Glutamatergic neuron (in vitro differentiated cells): ENCODE results near the gene FKRP. TPM values are rescaled to one million over a fixed set of nuclear protein-coding genes. Genes with fewer than 3 reads are reported as not detected.

Experiments
- DNase-seq: peaks from one replicate; pipeline ENCODE4 v3.0.0; 2022
- H3K27ac Mint-ChIP-seq: one replicate; pipeline ENCODE4 v1.8.0; 2020; ENCODE audit warnings: mild to moderate bottlenecking, mixed read lengths, inconsistent platforms; ENCODE audit not compliant: unreplicated experiment
- H3K27me3 Mint-ChIP-seq: one replicate; pipeline ENCODE4 v1.8.0; 2020; ENCODE audit warnings: mild to moderate bottlenecking, moderate library complexity, mixed read lengths, inconsistent platforms; ENCODE audit not compliant: unreplicated experiment
- H3K36me3 Mint-ChIP-seq: one replicate; pipeline ENCODE4 v1.8.0; 2020; ENCODE audit warnings: mild to moderate bottlenecking, mixed read lengths, inconsistent platforms; ENCODE audit not compliant: unreplicated experiment
- H3K4me1 Mint-ChIP-seq: one replicate; pipeline ENCODE4 v1.8.0; 2020; ENCODE audit warnings: mild to moderate bottlenecking, low read depth, mixed read lengths, inconsistent platforms; ENCODE audit not compliant: unreplicated experiment
- H3K4me3 Mint-ChIP-seq: one replicate; pipeline ENCODE4 v1.8.0; 2020; ENCODE audit warnings: mild to moderate bottlenecking, mixed read lengths, inconsistent platforms; ENCODE audit not compliant: unreplicated experiment
- H3K9me3 Mint-ChIP-seq: one replicate; pipeline ENCODE4 v1.8.0; 2020; ENCODE audit warnings: mild to moderate bottlenecking, moderate library complexity, mixed read lengths, inconsistent platforms; ENCODE audit not compliant: unreplicated experiment
- total RNA-seq: library from RNA; stranded (reverse); fragmentation: NEBNext Ultra II Directional; extraction: Animal tissue kit (Norgen Biotek cat#: 25700); gene quantifications from one replicate; pipeline ENCODE4 v1.2.1, GENCODE V29; 2021; ENCODE audit not compliant: unreplicated experiment
- TF ChIP-seq, protein P1 (sequence below): fragments of 200-600 bp; sonication (generic); IDR thresholded peaks from one replicate; pipeline ENCODE4 v1.5.0; 2021; ENCODE audit not compliant: partially characterized antibody, unreplicated experiment

The FKRP gene
- total RNA-seq, 1 donor from 2014 or later: 46.6 TPM

DNA sequence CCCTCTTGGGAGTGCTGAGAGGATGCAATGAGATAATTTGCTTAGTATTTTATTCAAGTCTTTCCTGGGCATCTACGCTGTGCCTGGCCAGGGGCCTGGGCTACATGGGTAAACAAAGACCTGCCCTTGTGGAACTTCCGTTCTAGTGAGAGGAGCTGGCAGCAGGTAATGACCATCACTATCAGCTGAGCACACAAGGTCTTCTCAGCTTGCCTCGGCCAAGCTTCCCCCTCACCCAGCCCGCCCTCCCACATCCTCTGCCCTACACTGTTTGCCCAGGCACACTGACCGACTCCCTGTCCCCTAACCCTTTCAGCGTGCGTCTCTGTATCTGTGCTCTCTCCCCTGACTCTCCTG is 8.6 kb upstream of the FKRP start:
- no peak overlapping the region for H3K27ac Mint-ChIP-seq
- no peak overlapping the region for H3K4me3 Mint-ChIP-seq
- no peaks in the 10 kb centered on the region for H3K9me3 Mint-ChIP-seq
- no peaks in the 10 kb centered on the region for H3K36me3 Mint-ChIP-seq
- H3K4me1 Mint-ChIP-seq: peaks cover 18% of the 10 kb centered on the region
- TF ChIP-seq, protein P1, sequence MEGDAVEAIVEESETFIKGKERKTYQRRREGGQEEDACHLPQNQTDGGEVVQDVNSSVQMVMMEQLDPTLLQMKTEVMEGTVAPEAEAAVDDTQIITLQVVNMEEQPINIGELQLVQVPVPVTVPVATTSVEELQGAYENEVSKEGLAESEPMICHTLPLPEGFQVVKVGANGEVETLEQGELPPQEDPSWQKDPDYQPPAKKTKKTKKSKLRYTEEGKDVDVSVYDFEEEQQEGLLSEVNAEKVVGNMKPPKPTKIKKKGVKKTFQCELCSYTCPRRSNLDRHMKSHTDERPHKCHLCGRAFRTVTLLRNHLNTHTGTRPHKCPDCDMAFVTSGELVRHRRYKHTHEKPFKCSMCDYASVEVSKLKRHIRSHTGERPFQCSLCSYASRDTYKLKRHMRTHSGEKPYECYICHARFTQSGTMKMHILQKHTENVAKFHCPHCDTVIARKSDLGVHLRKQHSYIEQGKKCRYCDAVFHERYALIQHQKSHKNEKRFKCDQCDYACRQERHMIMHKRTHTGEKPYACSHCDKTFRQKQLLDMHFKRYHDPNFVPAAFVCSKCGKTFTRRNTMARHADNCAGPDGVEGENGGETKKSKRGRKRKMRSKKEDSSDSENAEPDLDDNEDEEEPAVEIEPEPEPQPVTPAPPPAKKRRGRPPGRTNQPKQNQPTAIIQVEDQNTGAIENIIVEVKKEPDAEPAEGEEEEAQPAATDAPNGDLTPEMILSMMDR: no peak
- no peak for DNase-seq
- H3K27me3 Mint-ChIP-seq: peaks cover 2% of the 10 kb centered on the region

GRCh38 chr19:46737761-46738171 is 8.1 kb upstream of the FKRP start:
- H3K4me3 Mint-ChIP-seq: no peak overlapping the region
- H3K36me3 Mint-ChIP-seq: no peaks in the 10 kb centered on the region
- H3K27ac Mint-ChIP-seq: peak overlapping the region; percentile 59

DNA sequence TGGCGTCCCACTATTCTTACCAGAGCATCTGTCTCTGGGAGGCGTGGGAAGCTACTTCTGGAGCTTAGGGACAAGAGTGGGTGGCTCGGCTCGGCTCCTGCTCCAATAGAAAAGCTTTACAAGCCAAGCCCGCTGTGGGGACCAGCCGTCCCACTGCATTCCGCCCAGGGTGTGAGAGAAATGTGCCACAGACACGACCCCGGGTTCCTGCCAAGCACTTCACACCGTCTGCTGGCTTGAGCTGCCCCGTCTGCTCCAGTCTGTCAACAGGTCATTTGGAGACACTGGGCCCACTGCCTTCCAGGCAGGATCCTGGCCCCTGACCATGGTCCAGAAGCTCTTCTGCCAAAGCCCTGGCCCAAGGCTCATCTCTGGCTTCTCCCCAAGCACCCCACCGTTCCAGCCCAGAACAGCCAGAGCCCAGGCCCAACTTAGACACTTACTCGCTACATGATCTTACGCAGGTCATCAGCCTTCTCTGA is 6.5 kb upstream of the FKRP start:
- Mint-ChIP-seq H3K36me3 (no peaks in the 10 kb centered on the region), H3K9me3 (no peaks in the 10 kb centered on the region), H3K4me3 (no peak overlapping the region), H3K4me1 (peaks cover 24% of the 10 kb centered on the region), H3K27me3 (no peaks in the 10 kb centered on the region), H3K27ac (peak overlapping the region; percentile 29)
- DNase-seq: no peak
- TF ChIP-seq, protein P1: no peak

More at GRCh38 chr19:46737761-46738171, 8.1 kb upstream of the FKRP start:
- TF ChIP-seq, protein P1: no peak
- H3K4me1 Mint-ChIP-seq: peaks cover 18% of the 10 kb centered on the region
- DNase-seq: no peak
- H3K27me3 Mint-ChIP-seq: no peaks in the 10 kb centered on the region
- no peaks in the 10 kb centered on the region for H3K9me3 Mint-ChIP-seq

DNA sequence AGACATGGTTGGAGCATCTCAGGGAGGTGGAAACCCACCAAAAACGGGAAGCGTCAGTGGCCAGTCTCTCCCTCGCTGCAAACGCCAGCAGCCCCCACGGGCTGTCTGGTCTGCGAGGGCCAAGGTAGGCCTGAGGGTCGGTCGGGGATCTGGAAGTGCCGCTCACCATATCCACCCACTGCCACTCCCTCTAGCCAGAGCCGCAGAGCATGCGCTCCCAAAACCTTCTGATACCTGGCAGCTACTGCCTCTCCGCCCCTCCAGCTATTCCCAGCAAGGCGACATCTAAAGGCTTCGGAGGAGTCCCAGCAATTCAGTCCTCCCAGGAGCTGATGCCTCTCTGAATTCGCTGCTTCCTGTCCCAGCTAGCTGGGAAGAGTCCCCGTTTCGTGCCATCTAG is 4.4 kb upstream of the FKRP start:
- no peak overlapping the region for H3K4me3 Mint-ChIP-seq
- DNase-seq: no peak
- TF ChIP-seq, protein P1: no peak
- H3K27ac Mint-ChIP-seq: no peak overlapping the region
- H3K4me1 Mint-ChIP-seq: peaks cover 26% of the 10 kb centered on the region
- H3K27me3 Mint-ChIP-seq: peaks cover 2% of the 10 kb centered on the region
- no peaks in the 10 kb centered on the region for H3K36me3 Mint-ChIP-seq
- peaks cover 7% of the 10 kb centered on the region for H3K9me3 Mint-ChIP-seq

DNA sequence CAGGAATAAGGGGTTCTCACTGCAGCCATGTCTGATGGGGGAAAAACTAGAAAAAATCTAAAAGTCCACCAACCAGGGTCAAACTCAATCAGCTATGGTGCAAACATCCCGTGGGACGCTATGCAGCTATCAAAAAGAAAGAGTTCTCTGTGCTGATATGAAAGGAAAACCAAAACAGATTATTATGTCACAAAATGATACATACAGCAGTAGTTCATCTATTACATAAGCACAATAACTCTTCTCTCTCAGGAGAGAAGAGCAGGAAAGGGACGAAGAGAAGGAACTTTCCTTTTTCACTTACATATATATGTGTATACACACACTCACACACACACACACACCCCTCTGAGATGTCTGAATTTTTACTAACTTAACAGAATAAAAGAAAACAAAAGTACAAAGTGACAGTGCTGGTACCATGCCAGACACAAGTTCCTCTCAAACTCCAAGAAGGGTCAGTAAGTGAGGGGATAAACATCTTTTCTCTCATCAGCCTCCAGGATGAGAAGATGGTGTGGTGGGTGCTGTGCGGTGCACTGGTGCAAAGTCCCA is 2.9 kb upstream of the FKRP start:
- no peak overlapping the region for H3K27ac Mint-ChIP-seq
- TF ChIP-seq, protein P1: no peak
- H3K9me3 Mint-ChIP-seq: peaks cover 11% of the 10 kb centered on the region
- peak overlapping the region; percentile 58 for H3K4me3 Mint-ChIP-seq
- no peak for DNase-seq
- peaks cover 6% of the 10 kb centered on the region for H3K27me3 Mint-ChIP-seq
- H3K4me1 Mint-ChIP-seq: peaks cover 22% of the 10 kb centered on the region
- H3K36me3 Mint-ChIP-seq: no peaks in the 10 kb centered on the region
